K562 (cell line): ENCODE data around the gene RNF19B. TPM values are rescaled to one million over a fixed set of nuclear protein-coding genes. Genes with fewer than 3 reads are reported as not detected.

Experiments
- AFF4 ChIP-seq: sonication (generic); formaldehyde crosslinking; IDR thresholded peaks from 2 replicates; pipeline ENCODE4 v1.8.0; 2023; ENCODE audit warnings: mild to moderate bottlenecking, missing genetic modification reagents
- BHLHE40 ChIP-seq: IDR thresholded peaks from 2 replicates; pipeline ENCODE4 v1.6.1; 2011; ENCODE audit warnings: low read length, improper control_type of control experiment
- CXXC5 ChIP-seq: fragments of 250-450 bp; sonication (Bioruptor Pico); IDR thresholded peaks from 2 replicates; pipeline ENCODE4 v1.8.0; 2022; ENCODE audit warnings: inconsistent platforms, mild to moderate bottlenecking, moderate library complexity
- EP300 ChIP-seq: IDR thresholded peaks from 2 replicates; pipeline ENCODE4 v1.6.1; 2012; ENCODE audit warnings: low read length, improper control_type of control experiment
- GTF3C2 ChIP-seq: IDR thresholded peaks from 3 replicates; pipeline ENCODE4 v1.6.1; 2011; ENCODE audit warnings: borderline replicate concordance, mild to moderate bottlenecking, moderate library complexity; ENCODE audit not compliant: insufficient read length; ENCODE audit errors: extremely low read depth
- HOMEZ ChIP-seq: fragments of 250-450 bp; sonication (Bioruptor Pico); IDR thresholded peaks from 2 replicates; pipeline ENCODE4 v1.4.0; 2020; ENCODE audit warnings: mild to moderate bottlenecking, moderate library complexity
- NBN ChIP-seq: fragments of 450-650 bp; IDR thresholded peaks from 2 replicates; pipeline ENCODE4 v1.6.1; 2016; ENCODE audit warnings: low read depth, mild to moderate bottlenecking
- PRDM10 ChIP-seq: fragments of 450-650 bp; IDR thresholded peaks from 2 replicates; pipeline ENCODE4 v1.6.1; 2018; ENCODE audit not compliant: partially characterized antibody
- VEZF1 ChIP-seq: fragments of 200-800 bp; sonication (Bioruptor generic); IDR thresholded peaks from 2 replicates; pipeline ENCODE4 v1.6.1; 2017; ENCODE audit warnings: missing genetic modification characterization, missing compliant biosample characterization
- ZBTB26 ChIP-seq: fragments of 450-650 bp; formaldehyde crosslinking; IDR thresholded peaks from 2 replicates; pipeline ENCODE4 v1.4.0; 2022; ENCODE audit warnings: missing genetic modification characterization
- ZC3H8 ChIP-seq: fragments of 450-650 bp; IDR thresholded peaks from 2 replicates; pipeline ENCODE4 v1.6.1; 2017
- polyA plus RNA-seq, 8 experiments: library from polyadenylated mRNA; depleted of rRNA in 4 of 8; stranded (reverse) in 5 of 8; unstranded in 3 of 8; fragments of >200 nt; fragmentation: Nextera tagmentation in 2 of 8; fragmentation: Illumina TruSeq in 1 of 8; extraction: Ambion mirVana in 2 of 8; extraction: Trizol in 1 of 8; gene quantifications; 2 replicates each; pipeline versions ENCODE4 v1.2.1 to v1.2.3, GENCODE V29; 2011 to 2014; ENCODE audit warnings: inconsistent platforms in 1 of 8, missing spikeins in 1 of 8
- total RNA-seq, 7 experiments: library from RNA; depleted of rRNA in 6 of 7; stranded (reverse); fragments of >200 nt in 6 of 7; fragmentation: Illumina TruSeq in 2 of 7; extraction: Trizol in 2 of 7; gene quantifications; 2 replicates each; pipeline versions ENCODE4 v1.2.1 to v1.2.3, GENCODE V29; 2011 to 2021; ENCODE audit warnings: low replicate concordance in 1 of 7

The RNF19B gene
- total and polyA plus RNA-seq, 9 of the 15 experiments (the other 6 are each of a cell fraction or from before 2014, with no cell fraction given): 2.6 to 14.9 (median 10.1) TPM

DNA sequence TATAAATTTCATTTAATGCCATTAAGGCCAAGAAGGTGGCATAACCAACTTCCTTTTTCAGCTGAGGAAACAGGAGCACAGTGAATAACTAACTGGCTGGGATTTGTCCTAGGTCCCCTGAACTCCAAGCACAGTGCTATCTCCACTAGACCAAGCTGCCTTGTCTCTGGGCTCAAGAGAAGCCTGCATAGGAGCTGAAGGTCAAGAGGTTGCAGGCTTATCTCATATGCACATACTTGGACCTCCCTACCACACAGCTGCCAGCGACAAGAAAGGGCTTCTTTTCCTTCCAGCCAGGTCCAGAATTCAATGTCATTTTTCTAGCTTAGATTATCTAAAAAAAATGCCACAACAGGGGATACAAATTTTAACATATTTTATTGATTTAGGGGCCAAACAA lies 45.0 kb upstream of the RNF19B start (continued):
- TF ChIP-seq AFF4 (no peak), ZBTB26 (CRISPR knock-in tag) (no peak), CXXC5 (CRISPR knock-in tag) (peak; percentile 55), GTF3C2 (no peak), BHLHE40 (peak; percentile 77; the same call in 1 of the 2 replicates), VEZF1 (CRISPR knock-in tag) (peak; percentile 32; the same call in 1 of the 2 replicates), HOMEZ (CRISPR knock-in tag) (no peak), EP300 (peak; percentile 88), ZC3H8 (no peak), NBN (peak; percentile 81), PRDM10 (no peak)
